AG09319 (cell line): ENCODE results near the gene DNAI2.
"Not testable (repeated sequence)": the region's sequence is repeated elsewhere in the genome, so short reads cannot be mapped to it uniquely, and the experiment has no call there.

Source experiments
- DNase-seq: peaks from one replicate; pipeline ENCODE4 v3.0.0-alpha.2; 2010; ENCODE audit warnings: low read depth; ENCODE audit errors: extremely low read depth
- CTCF ChIP-seq: IDR thresholded peaks from 2 replicates; pipeline ENCODE4 v1.5.1; 2011; ENCODE audit warnings: low read depth, mild to moderate bottlenecking, inconsistent platforms, low read length, moderate library complexity

Gene DNAI2

GRCh38 chr17:74277935-74278334, 3.9 kb downstream of the DNAI2 start:
- TF ChIP-seq CTCF: no peak
- no peak for DNase-seq

- not testable (repeated sequence) for DNase-seq
Observed at GRCh38 chr17:74279617-74280016, 5.6 kb downstream of the DNAI2 start.

GRCh38 chr17:74280093-74280513, 6.1 kb downstream of the DNAI2 start:
- no peak for TF ChIP-seq CTCF
- no peak for DNase-seq

- no peak for DNase-seq
- TF ChIP-seq CTCF: no peak
Observed at GRCh38 chr17:74281799-74282198, 7.8 kb downstream of the DNAI2 start.

- DNase-seq: not testable (repeated sequence)
Observed at GRCh38 chr17:74282274-74282586, 8.2 kb downstream of the DNAI2 start.

GRCh38 chr17:74282587-74283370, 8.7 kb downstream of the DNAI2 start:
- TF ChIP-seq CTCF: no peak
- DNase-seq: no peak

GRCh38 chr17:74283371-74283673, 9.3 kb downstream of the DNAI2 start:
- TF ChIP-seq CTCF: no peak
- DNase-seq: no peak

GRCh38 chr17:74287031-74287602, 13.1 kb downstream of the DNAI2 start:
- DNase-seq: no peak
- no peak for TF ChIP-seq CTCF
